GM19455 (cell line): ENCODE measurements around the gene CELSR1.

Experiments
- ATAC-seq: cut with Tn5 transposase; IDR thresholded peaks from one replicate; pipeline ENCODE4 v1.9.1; 2021; ENCODE audit not compliant: unreplicated experiment

Gene CELSR1

DNA sequence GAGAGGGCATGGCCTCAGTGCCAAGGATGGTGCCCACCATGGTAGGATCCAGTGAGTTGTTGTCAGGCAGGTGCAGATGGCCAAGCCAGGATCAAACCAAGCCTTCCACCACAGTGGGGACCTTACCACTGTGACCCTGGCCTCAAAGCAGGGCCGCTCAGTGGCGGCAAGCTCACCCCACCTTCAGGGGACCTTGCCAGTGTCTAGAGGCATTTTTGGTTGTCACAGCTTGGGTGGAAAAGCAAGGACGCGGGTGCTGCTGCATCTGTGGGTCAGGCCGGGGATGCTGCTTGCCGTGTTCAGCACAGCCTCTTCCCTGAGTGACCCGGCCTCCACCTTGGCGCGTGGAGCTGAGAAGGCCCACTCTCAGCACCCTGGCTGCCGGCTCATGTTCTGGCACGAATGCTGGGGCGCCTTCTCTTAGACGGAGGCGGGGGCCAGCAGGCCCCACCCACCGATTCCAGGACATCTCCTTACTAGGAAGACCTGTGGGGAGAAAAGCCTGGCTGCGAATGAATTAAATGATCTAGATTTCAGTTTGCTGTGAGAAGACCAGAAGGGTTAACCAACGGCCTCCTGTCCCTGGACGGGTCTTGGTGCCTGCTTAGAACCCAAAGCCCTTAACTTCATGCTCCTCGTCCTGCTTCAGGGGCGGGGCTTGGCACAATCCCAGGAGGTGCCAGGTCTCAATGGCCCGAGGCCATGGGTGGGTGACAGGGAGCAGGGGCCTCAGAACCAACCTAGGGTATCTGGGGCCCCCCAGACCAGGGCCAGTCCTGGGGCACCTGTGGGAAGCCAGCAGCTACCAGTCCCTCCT is 183.0 kb downstream of the CELSR1 start:
- ATAC-seq = no peak

DNA sequence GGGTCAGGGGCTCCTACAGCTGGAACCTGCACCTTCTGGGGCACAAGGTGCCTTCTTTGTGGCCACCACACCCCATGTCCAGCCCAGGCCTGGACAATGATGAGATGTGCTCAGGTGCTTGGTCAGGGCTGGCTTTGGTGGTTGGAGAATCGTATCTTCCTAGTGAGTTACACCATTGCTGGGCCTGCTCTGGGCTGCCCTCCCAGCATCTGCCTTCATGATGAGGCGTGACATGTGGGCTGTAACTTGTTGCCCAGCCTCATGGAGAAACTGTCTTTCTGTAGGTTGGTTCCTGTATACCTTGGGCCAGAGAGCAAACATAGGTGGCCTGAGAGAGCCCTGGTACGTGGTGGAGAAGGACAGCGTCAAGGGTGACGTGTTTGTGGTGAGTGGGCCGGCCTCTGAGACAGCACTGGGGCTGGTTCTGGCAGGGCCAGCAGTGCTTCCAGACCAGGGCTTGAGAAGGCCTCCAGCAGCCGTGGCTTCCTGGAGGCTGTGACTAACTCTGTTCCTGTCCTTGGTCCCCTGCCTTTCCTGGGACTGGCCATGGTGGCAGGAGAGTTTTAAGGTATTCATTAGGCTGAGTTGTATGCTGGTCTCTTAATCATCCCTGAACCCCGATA is 183.8 kb downstream of the CELSR1 start:
- no peak for ATAC-seq

DNA sequence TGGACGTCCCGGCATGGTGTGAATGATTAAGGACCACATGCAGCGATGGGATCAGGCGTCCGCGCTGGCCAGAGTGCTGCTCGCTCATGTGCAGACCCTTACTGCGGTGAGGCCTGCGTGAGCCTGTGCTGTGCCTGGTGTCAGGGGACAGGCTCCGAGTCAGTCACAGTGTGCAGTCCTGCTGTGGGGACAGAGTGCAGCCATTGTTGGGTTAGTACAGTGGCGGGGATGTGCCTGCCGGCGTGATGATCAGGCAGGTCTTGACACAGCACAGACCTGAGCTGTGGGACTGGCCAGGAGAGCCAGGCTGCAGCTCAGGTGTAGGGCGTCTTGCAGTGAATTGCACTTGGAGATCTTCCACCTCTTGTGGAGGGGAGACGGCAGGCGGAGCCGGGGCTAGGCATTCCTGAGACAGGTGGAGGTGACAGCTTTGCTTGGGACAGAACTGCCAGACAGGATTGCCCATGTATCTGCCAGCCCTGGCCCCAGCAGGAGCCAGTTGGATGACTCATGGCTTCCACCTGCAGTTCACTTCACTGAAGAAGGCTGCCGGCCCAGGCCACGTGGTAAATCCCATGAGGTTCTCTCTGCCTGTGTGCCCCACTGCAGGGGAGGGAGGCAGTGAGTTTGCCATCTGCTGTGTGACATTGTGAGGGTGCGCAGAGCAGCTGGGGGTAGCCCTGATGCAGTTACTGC is 184.6 kb downstream of the CELSR1 start:
- no peak for ATAC-seq

DNA sequence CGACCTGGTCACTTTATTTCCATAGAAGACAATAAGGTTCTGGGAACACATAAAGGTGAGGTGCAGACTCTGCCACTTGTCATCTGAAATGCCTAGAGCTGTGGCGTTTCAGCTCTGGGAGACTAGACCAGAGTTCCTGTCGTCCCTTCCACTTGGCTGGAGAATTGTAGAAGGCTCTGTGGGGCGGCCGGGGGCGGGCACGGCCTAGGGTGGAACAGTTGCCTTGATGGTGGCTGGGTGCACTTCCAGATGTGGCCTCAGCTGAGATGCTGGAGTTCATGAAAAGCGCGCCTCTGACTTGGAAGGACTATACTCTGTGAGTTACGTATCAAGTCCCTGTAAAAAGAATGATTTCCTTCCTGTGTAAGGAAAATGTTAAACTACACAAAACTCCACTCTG is 185.1 kb downstream of the CELSR1 start:
- ATAC-seq = no peak

DNA sequence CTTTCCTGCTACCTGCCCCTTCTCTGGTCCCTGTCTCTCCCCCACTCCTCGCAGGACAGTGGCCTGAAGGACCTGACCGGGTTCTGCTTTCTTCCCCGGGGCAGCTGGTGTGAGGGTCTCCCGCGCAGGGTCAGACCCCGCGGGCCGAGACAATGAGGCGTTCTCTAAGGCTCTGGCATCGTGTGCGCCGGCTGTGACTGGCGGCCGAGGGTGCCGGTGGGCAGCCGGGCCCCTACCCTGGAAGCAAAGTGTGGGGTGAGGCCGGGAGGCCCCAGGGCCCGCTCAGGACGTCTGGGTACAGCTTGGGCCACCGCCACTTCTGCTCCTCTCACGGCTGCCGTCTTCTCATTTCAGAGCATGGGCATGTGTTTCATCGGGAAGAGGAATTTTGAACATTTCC is 185.7 kb downstream of the CELSR1 start:
- ATAC-seq = no peak

DNA sequence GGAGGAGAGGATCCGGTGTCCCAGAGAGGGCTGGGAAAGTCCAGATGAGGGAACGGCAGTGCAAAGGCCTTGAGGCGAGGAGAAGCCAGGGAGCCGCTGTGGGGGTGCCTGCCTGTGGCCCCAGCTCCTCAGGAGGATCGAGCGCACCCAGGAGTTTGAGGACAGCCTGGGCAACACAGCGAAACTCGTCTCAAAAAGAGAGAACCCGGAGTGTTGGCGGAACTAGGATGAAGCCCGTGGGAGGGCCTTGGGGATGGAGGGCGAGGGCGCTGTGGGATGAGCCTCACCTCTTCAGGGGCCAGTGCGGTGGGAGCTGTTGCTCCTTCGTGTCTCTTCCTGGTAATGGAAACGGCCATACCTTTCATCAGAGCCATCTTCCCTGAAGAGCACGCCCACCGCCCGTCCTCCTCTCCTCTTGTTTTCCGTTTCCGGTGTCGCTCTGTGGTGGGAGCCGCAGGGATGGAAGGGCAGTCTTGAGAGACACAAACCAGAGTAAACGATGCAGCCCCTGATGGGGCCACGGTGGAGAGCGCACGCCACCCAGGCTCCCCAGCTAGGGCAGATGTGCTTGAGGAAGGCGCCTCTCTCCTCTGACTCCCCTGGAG is 186.2 kb downstream of the CELSR1 start:
- ATAC-seq = no peak

DNA sequence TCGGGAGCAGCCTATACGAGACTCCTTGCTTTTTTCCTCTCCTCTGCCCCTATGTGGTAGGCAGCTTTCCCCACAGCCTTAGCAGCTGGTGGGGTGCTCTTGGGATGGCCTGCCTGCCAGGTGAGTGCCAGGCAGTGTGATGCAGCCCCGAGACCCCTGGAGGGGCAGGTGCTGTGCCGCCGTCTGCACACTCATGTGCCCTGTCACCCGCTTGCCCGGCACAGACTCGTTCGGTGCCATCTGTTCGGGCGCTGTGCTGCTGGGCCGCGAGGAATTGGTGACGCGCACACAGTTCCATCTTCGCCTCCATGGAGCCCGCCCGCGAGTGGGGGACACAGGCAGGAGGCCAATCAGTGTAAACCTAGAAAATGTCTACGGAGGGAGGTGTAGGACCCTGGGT is 186.8 kb downstream of the CELSR1 start:
- ATAC-seq = no peak

DNA sequence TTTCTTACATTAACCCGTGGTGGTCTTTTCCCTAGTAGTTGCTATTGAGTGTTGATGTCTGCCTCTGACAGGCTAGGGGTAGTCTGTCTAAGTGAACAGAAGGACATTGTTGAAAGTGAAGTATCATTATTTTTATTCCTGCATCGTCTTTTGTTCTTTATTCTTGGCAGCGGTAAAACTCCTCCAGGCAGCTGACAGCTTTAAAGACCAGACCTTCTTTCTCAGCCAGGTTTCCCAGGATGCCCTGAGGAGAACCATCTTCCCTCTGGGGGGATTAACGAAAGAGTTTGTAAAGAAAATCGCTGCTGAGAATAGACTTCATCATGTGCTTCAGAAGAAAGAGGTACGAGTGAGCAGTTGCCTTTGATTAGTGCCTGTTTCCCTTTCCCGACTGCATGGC is 187.3 kb downstream of the CELSR1 start:
- ATAC-seq = no peak

DNA sequence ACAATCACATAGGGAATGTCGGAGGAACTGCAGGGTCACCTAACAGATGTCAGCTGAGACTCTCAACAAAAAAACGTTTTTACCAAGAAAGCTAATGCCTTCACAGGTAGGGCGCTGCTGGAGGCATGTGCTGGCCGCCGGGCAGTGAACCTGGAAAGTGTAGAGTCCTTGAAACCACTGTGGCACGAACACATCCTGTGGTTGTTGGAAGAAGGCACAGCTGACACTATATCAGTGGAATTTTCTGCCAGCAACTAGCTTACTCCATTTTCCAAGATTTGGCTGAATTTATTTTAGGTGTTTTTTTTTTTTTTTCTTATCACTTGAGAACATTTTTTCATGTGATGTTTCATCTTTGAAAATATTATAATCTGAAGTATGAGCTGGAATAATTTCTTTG is 187.7 kb downstream of the CELSR1 start:
- no peak for ATAC-seq

DNA sequence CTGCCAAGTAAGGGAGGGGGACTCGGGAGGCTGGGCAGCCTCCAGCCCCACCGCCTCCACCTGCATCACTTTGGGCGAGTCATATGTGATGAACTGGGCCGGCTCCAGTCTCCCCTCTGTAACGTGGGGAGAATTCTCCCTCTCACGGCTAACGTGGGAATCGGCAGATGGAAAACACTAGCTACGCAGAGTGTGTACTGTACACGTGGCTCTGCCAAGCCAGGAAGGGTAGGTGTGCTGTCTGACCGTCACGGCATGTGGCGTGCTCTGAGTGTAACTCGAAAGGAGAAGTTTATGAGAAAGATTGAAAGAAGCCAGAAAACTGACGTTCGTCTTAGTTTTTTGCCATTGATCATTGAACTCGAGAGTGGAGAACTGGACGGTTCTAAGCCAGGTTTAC is 188.2 kb downstream of the CELSR1 start:
- no peak for ATAC-seq

DNA sequence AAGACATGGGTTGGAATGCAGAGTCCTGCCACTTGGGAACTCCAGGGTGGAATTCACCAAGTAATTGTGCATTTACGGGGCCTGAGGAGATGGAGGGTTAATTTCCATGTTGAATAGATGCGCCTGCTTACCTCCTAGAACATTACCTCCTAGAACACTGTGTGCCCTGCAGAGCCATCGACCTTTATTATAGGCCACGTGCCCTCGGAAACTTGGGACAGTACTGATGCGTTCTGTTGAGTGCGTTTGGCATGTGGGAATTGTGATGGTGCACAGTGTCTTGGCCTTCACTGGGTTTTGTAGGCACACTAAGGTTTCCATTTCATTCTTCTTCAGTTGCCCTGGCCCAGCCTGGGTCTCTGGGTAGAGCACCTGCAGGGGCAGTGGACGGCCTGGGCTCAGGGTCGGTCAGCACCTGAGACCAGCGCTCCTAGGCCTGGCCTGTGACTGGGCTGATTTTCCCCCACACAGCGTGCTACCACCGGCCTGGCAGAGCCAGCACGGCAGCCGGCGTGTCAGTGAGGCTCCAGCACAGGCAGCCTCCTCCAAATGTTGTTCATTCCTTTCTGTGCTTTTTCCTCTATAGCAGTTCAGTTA is 189.2 kb downstream of the CELSR1 start:
- no peak for ATAC-seq

DNA sequence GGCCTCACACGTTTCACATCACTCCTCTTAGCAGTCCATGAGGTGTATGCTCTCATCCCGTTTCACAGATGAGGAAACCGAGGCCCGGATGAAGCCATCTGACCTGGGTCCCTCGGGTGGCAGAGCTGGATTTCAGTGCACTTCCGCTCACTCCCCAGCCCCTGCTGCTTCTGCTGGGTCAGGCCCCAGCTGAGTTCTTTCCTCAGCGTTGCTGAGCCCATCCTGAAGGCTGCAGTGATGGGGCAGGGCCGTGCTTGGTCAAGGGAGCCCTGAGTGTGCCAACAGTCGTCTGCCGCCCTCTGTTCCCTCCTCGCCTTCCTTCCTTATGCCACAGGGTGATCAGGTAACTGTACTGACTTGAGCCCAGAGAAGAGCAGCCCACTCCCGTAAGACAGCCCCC is 189.8 kb downstream of the CELSR1 start:
- no peak for ATAC-seq

DNA sequence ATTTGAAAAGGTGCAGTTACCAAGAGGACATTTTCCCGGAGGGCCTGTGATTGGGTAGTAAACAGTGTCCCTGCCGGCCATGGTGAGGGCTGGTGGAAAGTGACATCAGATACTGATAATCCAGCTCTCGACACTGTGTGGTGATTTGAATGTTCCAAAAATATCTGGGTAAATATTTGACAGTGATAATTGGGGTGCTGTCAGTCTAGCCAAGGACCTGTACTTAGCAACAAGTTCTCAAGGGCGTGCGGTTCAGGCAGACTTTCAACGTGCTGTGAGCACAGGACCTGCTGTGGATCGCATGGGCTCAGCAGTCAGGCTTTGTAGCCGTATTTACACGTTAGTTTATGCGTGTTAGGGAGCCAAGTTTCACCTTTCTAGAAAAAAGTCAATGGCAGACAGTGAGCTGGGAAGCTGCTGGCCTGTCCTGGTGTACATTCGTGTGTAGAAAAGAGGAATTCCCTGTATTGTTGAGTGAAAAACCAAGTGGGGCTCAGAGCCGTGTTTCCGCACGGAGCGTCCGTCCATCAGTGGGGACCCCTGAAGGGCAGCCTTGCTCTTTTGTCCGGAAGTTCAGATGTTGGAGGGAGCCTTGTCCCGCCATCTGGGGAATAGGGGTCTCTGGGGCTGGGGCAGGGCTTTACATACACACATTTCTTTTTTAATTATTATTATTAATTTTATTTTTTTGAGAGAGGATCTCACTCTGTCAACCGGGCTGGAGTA is 190.6 kb downstream of the CELSR1 start:
- no peak for ATAC-seq

DNA sequence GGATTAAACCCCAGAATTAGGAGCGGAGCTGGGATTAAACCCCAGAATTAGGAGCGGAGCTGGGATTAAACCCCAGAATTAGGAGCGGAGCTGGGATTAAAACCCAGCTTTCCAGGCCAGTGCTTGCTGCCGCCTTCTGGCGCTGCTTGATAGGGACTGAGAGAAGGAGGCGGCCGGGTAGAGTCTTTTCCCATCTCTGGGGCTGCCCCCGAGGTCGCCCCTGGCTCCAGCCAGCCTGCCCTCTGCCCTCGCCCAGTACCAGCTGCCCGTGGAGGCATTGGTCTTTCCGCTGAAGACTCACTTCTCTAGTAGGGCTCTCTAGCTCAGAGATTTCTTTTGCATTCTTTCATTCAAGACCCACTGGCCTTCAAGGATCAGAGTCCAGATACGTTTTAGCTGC is 196.7 kb downstream of the CELSR1 start:
- no peak for ATAC-seq

DNA sequence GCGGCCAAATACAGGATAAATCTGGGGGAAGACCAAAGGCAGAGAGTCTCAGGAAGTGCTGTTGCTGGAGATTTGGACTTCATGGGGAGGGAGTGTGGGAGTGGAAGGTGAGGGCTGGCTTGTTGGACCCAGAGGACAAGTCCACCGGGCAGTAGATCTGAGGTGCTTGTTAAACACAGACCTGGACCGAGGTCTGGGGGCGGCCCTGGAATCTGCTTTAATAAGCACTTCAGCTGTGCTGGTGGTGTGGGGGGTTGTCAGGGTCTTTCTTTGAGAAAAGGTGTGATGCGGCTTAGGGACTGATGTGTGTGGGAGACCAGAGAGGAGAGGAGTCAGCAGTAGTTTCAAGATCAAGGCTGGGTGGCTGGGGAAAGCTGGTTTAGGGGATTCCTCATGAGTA is 197.5 kb downstream of the CELSR1 start:
- no peak for ATAC-seq

DNA sequence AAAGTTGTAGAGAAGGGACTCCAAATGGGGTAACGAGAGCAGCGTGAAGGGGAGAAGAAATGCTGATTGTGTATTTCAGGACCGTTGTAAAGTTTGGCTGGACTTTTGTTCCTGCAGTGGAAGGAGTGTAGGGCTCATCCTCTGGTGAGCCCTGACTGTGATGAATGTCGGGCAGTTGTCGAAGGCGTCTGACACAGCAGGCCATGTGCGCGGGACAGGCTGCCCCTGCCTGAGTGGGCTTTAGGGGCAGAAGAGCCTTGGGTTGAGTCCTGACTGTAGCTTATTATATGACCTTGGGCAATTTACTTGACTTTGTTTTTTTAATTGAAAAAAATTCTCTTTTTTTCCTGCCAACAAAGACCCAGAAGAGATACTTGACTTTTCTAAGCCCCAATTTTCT is 198.8 kb downstream of the CELSR1 start:
- ATAC-seq = no peak

DNA sequence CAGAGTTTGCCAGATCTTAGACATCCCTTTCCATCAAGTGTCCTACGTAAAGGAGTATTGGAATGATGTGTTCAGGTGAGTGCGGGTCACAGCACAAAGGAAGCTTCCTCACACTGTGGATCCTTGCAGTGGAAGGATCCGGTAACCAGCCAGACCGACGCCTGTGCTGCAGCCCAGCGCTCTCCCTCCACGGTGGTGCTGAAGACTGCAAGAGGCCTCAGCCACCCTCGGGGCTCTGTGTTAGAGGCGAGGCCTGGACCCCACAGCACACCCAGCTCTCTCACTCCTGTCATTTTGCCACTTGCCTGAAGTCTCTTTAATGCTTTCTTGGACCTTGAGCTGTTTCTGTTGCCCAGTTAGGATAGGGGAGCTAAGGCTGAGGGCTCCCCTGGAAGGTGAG is 199.6 kb downstream of the CELSR1 start:
- ATAC-seq = no peak

DNA sequence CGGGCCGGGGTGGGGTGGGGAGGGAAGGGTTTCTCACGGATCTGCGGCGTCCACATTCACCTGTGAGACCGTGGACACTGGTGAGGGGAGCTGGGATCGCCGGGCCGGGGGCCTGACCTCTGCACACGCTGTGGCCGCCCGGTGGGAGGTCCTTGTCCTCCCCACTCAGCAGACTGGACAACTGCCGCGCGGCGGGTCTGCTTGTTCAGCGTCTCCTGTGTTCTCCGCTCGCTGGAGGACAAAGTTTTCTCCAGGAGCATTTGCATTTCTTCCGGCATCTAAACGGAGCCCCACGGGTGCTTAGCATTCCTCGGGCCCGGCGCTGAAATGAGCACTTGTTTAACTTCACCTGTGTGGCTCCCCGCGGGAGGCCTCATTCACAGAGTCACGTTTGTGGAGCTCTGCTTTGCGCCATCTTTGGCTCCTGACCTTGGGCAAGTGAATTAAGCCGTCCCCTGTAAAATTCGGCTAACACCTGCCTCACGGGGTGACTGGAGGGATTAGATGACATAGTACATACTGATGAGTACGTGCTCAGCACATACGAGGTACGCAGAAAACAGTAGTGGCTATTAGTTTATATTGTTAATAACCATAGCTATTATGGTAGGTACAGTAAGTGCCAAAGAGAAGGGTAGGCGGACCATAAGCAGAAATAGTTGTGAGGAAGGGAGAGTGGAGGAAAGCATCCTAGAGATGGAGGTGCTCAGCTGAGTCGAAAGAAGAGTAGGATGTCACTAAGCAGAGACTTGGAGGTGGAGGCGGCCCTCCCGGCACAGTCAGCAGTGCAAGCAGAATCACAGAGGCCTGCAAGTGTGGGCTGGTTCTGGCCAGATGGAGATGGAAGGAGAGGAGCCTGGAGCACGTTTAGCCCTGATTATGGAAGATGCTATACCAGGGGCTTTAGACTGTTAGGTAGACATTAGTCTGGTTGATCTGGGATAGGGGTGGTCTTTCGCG is 201.0 kb downstream of the CELSR1 start:
- ATAC-seq = peak; percentile 14
